NCI-H1417 (cell line): ENCODE results near the gene IL31RA.
A peak's percentile ranks its signal among the peaks of the same experiment; 100 is the strongest.
"Not testable (repeated sequence)": the region's sequence is repeated elsewhere in the genome, so short reads cannot be mapped to it uniquely, and the experiment has no call there.

ENCODE experiments used
- DNase-seq, 3 experiments: peaks; one replicate each; lab custom pipeline; 2025; lab: John Stamatoyannopoulos, UW

The IL31RA gene

GRCh38 chr5:55926476-55926875 lies 75.3 kb downstream of the IL31RA start:
- no peak for DNase-seq

- no peak for DNase-seq
Measured at GRCh38 chr5:55927861-55928655, 76.9 kb downstream of the IL31RA start.

- no peak for DNase-seq
Measured at GRCh38 chr5:55929020-55929799, 78.1 kb downstream of the IL31RA start.

- no peak for DNase-seq
Measured at GRCh38 chr5:55932700-55933099, 81.5 kb downstream of the IL31RA start.

GRCh38 chr5:55933377-55934114 lies 82.4 kb downstream of the IL31RA start:
- no peak for DNase-seq

GRCh38 chr5:55934115-55934613 lies 83.0 kb downstream of the IL31RA start:
- DNase-seq, result peak in 1 of 3 experiments; percentile 8

GRCh38 chr5:55934720-55935119 lies 83.6 kb downstream of the IL31RA start:
- no peak for DNase-seq

GRCh38 chr5:55935371-55935770 lies 84.2 kb downstream of the IL31RA start:
- DNase-seq, result no peak

- peak; percentile 22 to 74 (median 72) for DNase-seq
Measured at GRCh38 chr5:55936100-55936693, 85.0 kb downstream of the IL31RA start.

GRCh38 chr5:55937598-55937997 lies 86.4 kb downstream of the IL31RA start:
- not testable (repeated sequence) for DNase-seq

GRCh38 chr5:55941154-55941553 lies 90.0 kb downstream of the IL31RA start:
- not testable (repeated sequence) for DNase-seq

- no peak for DNase-seq
Measured at GRCh38 chr5:55959208-55959607, 108.1 kb downstream of the IL31RA start.

- DNase-seq, result no peak
Measured at GRCh38 chr5:55960779-55961178, 109.6 kb downstream of the IL31RA start.

- no peak for DNase-seq
Measured at GRCh38 chr5:55965525-55965924, 114.4 kb downstream of the IL31RA start.

- no peak for DNase-seq
Measured at GRCh38 chr5:55966284-55966683, 115.1 kb downstream of the IL31RA start.

- no peak for DNase-seq
Measured at GRCh38 chr5:55969956-55970355, 118.8 kb downstream of the IL31RA start.
